C4-2B (cell line): ENCODE data around the gene ICAM4.
"Not testable (repeated sequence)": the region's sequence is repeated elsewhere in the genome, so short reads cannot be mapped to it uniquely, and the experiment has no call there.

Experiments used
- H3K27ac ChIP-seq: fragments of 450-650 bp; 2 replicates; pipeline ENCODE4 v1.5.1; 2017
- CTCF ChIP-seq: fragments of 450-650 bp; conservative IDR thresholded peaks from 2 replicates; pipeline ENCODE4 v1.5.1; 2017; ENCODE audit warnings: mild to moderate bottlenecking
- ZFX ChIP-seq: fragments of 450-650 bp; IDR thresholded peaks from 2 replicates; pipeline ENCODE4 v1.6.1; 2017

Gene ICAM4

DNA sequence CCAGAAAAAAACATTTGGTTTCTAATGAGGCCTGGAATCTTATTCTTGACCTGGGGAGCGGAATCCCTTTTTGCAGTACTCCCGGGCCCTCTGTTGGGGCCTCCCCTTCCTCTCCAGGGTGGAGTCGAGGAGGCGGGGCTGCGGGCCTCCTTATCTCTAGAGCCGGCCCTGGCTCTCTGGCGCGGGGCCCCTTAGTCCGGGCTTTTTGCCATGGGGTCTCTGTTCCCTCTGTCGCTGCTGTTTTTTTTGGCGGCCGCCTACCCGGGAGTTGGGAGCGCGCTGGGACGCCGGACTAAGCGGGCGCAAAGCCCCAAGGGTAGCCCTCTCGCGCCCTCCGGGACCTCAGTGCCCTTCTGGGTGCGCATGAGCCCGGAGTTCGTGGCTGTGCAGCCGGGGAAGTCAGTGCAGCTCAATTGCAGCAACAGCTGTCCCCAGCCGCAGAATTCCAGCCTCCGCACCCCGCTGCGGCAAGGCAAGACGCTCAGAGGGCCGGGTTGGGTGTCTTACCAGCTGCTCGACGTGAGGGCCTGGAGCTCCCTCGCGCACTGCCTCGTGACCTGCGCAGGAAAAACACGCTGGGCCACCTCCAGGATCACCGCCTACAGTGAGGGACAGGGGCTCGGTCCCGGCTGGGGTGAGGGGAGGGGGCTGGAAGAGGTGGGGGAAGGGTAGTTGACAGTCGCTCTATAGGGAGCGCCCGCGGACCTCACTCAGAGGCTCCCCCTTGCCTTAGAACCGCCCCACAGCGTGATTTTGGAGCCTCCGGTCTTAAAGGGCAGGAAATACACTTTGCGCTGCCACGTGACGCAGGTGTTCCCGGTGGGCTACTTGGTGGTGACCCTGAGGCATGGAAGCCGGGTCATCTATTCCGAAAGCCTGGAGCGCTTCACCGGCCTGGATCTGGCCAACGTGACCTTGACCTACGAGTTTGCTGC is at the start of gene ICAM4:
Gene ICAM4, plus strand, starts transcription at position 153 of the 935 bp plus-strand sequence. Its CDS starts 58 bp downstream, at position 211.
- H3K27ac ChIP-seq = no peak within 1 kb of the TSS
- TF ChIP-seq ZFX = no peak
- no peak for TF ChIP-seq CTCF

DNA sequence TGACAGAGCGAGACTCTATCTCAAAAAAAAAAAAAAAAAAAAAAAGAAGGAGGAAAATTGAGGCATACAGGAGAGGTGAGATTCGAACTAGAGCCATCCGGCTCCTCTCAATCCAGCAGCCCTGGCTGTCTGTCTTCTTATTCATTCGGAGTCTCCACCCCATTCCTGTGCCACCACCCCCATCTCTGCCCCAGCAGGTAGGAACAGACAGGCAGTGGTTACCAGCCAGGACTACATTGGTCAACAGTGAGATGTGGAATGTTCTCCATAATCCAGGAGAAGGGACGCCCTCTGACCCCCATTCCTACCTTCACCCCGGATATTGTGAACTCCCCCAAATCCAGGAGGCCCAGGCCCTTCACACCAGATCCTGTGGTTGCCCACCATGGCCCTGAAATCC is 49.1 kb upstream of the ICAM4 start:
- no peak overlapping the region for H3K27ac ChIP-seq
- TF ChIP-seq ZFX (no peak), CTCF (no peak)

GRCh38 chr19:10238172-10238783 is 48.5 kb upstream of the ICAM4 start:
- TF ChIP-seq CTCF = no peak
- TF ChIP-seq ZFX = no peak
- no peak overlapping the region for H3K27ac ChIP-seq

DNA sequence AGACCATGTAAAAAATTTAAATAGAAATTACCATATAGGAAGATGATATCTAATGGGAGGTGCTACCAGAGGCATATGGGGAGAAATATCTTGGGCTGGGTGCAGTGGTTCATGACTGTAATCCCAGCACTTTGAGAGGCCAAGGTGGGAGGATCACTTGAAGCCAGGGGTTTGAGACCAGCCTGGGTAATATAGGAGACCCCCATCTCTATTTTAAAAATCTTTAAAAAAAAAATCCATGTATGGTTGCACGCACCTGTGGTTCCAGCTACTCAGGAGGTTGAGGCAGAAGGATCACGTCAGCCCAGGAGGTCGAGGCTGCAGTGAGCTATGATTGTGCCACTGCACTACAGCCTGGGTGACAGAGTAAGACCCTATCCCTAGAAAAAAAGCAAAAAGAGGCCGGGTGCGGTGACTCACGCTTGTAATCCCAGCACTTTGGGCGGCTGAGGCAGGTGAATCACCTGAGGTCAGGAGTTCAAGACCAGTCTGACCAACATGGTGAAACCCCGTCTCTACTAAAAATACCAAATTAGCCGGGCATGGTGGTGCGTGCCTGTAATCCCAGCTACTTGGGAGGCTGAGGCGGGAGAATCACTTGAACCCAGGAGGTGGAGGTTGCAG is 44.8 kb upstream of the ICAM4 start:
- not testable (repeated sequence) for H3K27ac ChIP-seq

DNA sequence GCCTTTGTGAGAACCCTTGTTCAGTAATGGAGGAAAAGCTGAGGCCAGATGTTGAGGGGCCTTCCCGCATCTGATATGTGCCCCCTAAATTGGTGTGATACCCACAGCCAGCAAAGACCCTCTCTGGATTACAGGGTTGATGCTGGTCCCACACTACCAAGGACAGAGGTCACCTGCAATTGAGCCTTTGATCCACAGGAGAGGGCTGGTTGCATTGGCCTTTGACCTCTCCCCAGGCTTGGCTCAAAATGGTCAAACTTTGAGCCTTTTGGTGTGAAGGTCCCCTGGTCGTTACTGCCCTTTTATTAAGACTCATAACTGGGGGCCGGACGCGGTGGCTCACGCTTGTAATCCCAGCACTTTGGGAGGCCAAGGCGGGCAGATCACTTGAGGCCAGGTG is 43.1 kb upstream of the ICAM4 start:
- no peak overlapping the region for H3K27ac ChIP-seq
- no peak for TF ChIP-seq ZFX
- no peak for TF ChIP-seq CTCF

DNA sequence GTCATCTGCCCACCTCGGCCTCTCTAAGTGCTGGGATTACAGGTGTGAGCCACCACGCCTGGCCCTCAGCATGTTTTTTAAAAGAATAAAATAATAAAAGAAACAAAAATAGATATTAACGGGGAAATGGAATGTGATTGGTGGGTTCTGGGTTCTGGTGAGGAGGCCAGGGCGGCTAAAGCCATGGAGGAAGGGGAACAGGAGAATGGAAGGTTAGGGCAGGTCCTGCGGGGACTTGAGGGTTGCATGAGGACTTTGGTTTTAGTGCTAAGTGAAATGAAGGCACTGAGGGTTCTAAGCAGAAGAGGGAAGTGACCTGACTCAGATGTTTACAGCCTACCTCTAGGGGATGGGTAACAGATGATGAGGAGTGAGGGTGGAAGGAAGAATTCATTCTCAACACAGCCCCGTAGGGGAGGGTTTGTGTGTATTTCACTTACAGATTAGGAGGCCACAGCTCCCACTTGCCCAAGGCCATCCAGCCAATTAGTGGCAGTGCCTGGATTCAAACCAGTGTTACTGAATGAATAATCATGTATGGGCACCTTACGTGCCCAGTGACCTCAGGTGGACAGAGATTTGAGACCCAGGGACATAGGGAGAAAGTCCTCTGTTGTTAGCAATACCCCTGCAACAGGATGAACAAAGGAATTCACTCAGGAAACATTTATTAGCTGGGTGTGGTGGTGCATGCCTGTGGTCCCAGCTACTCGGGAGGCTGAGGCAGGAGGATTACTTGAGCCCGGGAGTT is 41.4 kb upstream of the ICAM4 start:
- no peak overlapping the region for H3K27ac ChIP-seq
- TF ChIP-seq CTCF (no peak), ZFX (no peak)

GRCh38 chr19:10246511-10246910 is 40.2 kb upstream of the ICAM4 start:
- no peak overlapping the region for H3K27ac ChIP-seq
- TF ChIP-seq ZFX (no peak), CTCF (no peak)
